ENCODE data around the gene RNF212. TPM values are rescaled to one million over a fixed set of nuclear protein-coding genes. Genes with fewer than 3 reads are reported as not detected.

RNF212 gene
- total and polyA plus RNA-seq, 9 of the 15 experiments (the other 6 are each of a cell fraction or from before 2014, with no cell fraction given) = 0.04 TPM; not detected in 8

GRCh38 chr4:1130316-1131186 is 17.2 kb upstream of the RNF212 start (continued):
- TF ChIP-seq RREB1 (CRISPR knock-in tag; IDR thresholded peaks at IDR 0.05) (no peak), ZFP36 (IDR thresholded peaks at IDR 0.05; ENCODE audit: low read depth, low read length, partially characterized antibody) (peak; percentile 8), TEAD1 (CRISPR knock-in tag; IDR thresholded peaks at IDR 0.05) (peak in 1 of 2 experiments; percentile 64; a peak in 1 of 4 replicates), CC2D1A (IDR thresholded peaks at IDR 0.05) (peak; percentile 77), ARID2 (IDR thresholded peaks at IDR 0.05) (peak; percentile 88), ZBTB33 (CRISPR knock-in tag; IDR thresholded peaks at IDR 0.05) (peak; percentile 64), JUND (IDR thresholded peaks at IDR 0.05; ENCODE audit: borderline replicate concordance, low read depth, low read length) (peak; percentile 59; the same call in 1 of the 2 replicates), JUND (tag; IDR thresholded peaks at IDR 0.05; ENCODE audit: borderline replicate concordance, low read depth, low read length) (no peak)

Data from K562 (cell line).